HG02981 (cell line): ENCODE results near the gene GCLC.
"Not testable (repeated sequence)": the region's sequence is repeated elsewhere in the genome, so short reads cannot be mapped to it uniquely, and the experiment has no call there.

Experiments
- ATAC-seq: cut with Tn5 transposase; IDR thresholded peaks from one replicate; pipeline ENCODE4 v1.9.1; 2021; ENCODE audit warnings: mild to moderate bottlenecking, moderate library complexity; ENCODE audit not compliant: unreplicated experiment

GCLC gene

GRCh38 chr6:53495506-53496499 is 49.1 kb downstream of the GCLC start:
- ATAC-seq, result no peak

- ATAC-seq, result no peak
These were observed 50.8 kb downstream of the GCLC start for GRCh38 chr6:53494076-53494475.

GRCh38 chr6:53493635-53494025 is 51.3 kb downstream of the GCLC start:
- no peak for ATAC-seq

- no peak for ATAC-seq
These were observed 51.9 kb downstream of the GCLC start for GRCh38 chr6:53492860-53493634.

GRCh38 chr6:53487080-53487479 is 57.8 kb downstream of the GCLC start:
- no peak for ATAC-seq

GRCh38 chr6:53486679-53487078 is 58.2 kb downstream of the GCLC start:
- no peak for ATAC-seq

GRCh38 chr6:53484476-53485280 is 60.2 kb downstream of the GCLC start:
- no peak for ATAC-seq

- no peak for ATAC-seq
These were observed 61.2 kb downstream of the GCLC start for GRCh38 chr6:53483423-53484353.

GRCh38 chr6:53481323-53481722 is 63.6 kb downstream of the GCLC start:
- no peak for ATAC-seq

- ATAC-seq, result not testable (repeated sequence)
These were observed 64.1 kb downstream of the GCLC start for GRCh38 chr6:53480774-53481173.

- ATAC-seq, result no peak
These were observed 65.0 kb downstream of the GCLC start for GRCh38 chr6:53479871-53480270.

- ATAC-seq, result no peak
These were observed 67.9 kb downstream of the GCLC start for GRCh38 chr6:53476964-53477363.

- no peak for ATAC-seq
These were observed 70.9 kb downstream of the GCLC start for GRCh38 chr6:53474010-53474409.

GRCh38 chr6:53469163-53469562 is 75.7 kb downstream of the GCLC start:
- ATAC-seq, result no peak

- ATAC-seq, result no peak
These were observed 78.6 kb downstream of the GCLC start for GRCh38 chr6:53466257-53466656.

GRCh38 chr6:53465732-53466131 is 79.2 kb downstream of the GCLC start:
- ATAC-seq, result no peak

GRCh38 chr6:53464927-53465460 is 79.9 kb downstream of the GCLC start:
- ATAC-seq, result no peak

- ATAC-seq, result no peak
These were observed 80.4 kb downstream of the GCLC start for GRCh38 chr6:53464483-53464882.

- ATAC-seq, result no peak
These were observed 83.2 kb downstream of the GCLC start for GRCh38 chr6:53461696-53462095.
